ENCODE data around the gene TMEM95.

The TMEM95 gene

GRCh38 chr17:7405350-7406234, 50.6 kb downstream of the TMEM95 start:
- peak; percentile 59 for DNase-seq

- DNase-seq = no peak
Measured at GRCh38 chr17:7406235-7406825, 51.4 kb downstream of the TMEM95 start.

All from right hindlimb (tissue), 1 donor.